ENCODE data around the gene LMF1.

GRCh38 chr16:998615-999014 lies 27.8 kb upstream of the LMF1 start:
- TF ChIP-seq, protein P1, sequence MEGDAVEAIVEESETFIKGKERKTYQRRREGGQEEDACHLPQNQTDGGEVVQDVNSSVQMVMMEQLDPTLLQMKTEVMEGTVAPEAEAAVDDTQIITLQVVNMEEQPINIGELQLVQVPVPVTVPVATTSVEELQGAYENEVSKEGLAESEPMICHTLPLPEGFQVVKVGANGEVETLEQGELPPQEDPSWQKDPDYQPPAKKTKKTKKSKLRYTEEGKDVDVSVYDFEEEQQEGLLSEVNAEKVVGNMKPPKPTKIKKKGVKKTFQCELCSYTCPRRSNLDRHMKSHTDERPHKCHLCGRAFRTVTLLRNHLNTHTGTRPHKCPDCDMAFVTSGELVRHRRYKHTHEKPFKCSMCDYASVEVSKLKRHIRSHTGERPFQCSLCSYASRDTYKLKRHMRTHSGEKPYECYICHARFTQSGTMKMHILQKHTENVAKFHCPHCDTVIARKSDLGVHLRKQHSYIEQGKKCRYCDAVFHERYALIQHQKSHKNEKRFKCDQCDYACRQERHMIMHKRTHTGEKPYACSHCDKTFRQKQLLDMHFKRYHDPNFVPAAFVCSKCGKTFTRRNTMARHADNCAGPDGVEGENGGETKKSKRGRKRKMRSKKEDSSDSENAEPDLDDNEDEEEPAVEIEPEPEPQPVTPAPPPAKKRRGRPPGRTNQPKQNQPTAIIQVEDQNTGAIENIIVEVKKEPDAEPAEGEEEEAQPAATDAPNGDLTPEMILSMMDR (IDR thresholded peaks at IDR 0.05; ENCODE audit: low read depth, low read length), result no peak
- no peak for TF ChIP-seq POLR2A (IDR thresholded peaks at IDR 0.05; ENCODE audit: extremely low read depth, insufficient read length)
- TF ChIP-seq, protein P2, sequence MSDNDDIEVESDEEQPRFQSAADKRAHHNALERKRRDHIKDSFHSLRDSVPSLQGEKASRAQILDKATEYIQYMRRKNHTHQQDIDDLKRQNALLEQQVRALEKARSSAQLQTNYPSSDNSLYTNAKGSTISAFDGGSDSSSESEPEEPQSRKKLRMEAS (IDR thresholded peaks at IDR 0.05; ENCODE audit: low read depth, low read length), result no peak
